Glutamatergic neuron (in vitro differentiated cells): ENCODE data around the gene ZNF775. TPM values are rescaled to one million over a fixed set of nuclear protein-coding genes. Genes with fewer than 3 reads are reported as not detected.

Experiments
- DNase-seq: peaks from one replicate; pipeline ENCODE4 v3.0.0; 2022
- H3K27ac Mint-ChIP-seq: one replicate; pipeline ENCODE4 v1.8.0; 2020; ENCODE audit warnings: mild to moderate bottlenecking, mixed read lengths, inconsistent platforms; ENCODE audit not compliant: unreplicated experiment
- H3K27me3 Mint-ChIP-seq: one replicate; pipeline ENCODE4 v1.8.0; 2020; ENCODE audit warnings: mild to moderate bottlenecking, moderate library complexity, mixed read lengths, inconsistent platforms; ENCODE audit not compliant: unreplicated experiment
- H3K36me3 Mint-ChIP-seq: one replicate; pipeline ENCODE4 v1.8.0; 2020; ENCODE audit warnings: mild to moderate bottlenecking, mixed read lengths, inconsistent platforms; ENCODE audit not compliant: unreplicated experiment
- H3K4me1 Mint-ChIP-seq: one replicate; pipeline ENCODE4 v1.8.0; 2020; ENCODE audit warnings: mild to moderate bottlenecking, low read depth, mixed read lengths, inconsistent platforms; ENCODE audit not compliant: unreplicated experiment
- H3K4me3 Mint-ChIP-seq: one replicate; pipeline ENCODE4 v1.8.0; 2020; ENCODE audit warnings: mild to moderate bottlenecking, mixed read lengths, inconsistent platforms; ENCODE audit not compliant: unreplicated experiment
- H3K9me3 Mint-ChIP-seq: one replicate; pipeline ENCODE4 v1.8.0; 2020; ENCODE audit warnings: mild to moderate bottlenecking, moderate library complexity, mixed read lengths, inconsistent platforms; ENCODE audit not compliant: unreplicated experiment
- CTCF ChIP-seq: fragments of 200-600 bp; sonication (generic); IDR thresholded peaks from one replicate; pipeline ENCODE4 v1.5.0; 2021; ENCODE audit not compliant: partially characterized antibody, unreplicated experiment
- total RNA-seq: library from RNA; stranded (reverse); fragmentation: NEBNext Ultra II Directional; extraction: Animal tissue kit (Norgen Biotek cat#: 25700); gene quantifications from one replicate; pipeline ENCODE4 v1.2.1, GENCODE V29; 2021; ENCODE audit not compliant: unreplicated experiment

ZNF775 gene
- total RNA-seq, 1 donor from 2014 or later = 20.5 TPM

GRCh38 chr7:150411606-150412005 is 32.5 kb downstream of the ZNF775 start:
- no peak overlapping the region for H3K4me3 Mint-ChIP-seq
- H3K4me1 Mint-ChIP-seq = peaks cover 31% of the 10 kb centered on the region
- peaks cover 15% of the 10 kb centered on the region for H3K9me3 Mint-ChIP-seq
- peaks cover 11% of the 10 kb centered on the region for H3K27me3 Mint-ChIP-seq
- DNase-seq = no peak
- H3K36me3 Mint-ChIP-seq = peaks cover 3% of the 10 kb centered on the region
- TF ChIP-seq CTCF = no peak
- peak overlapping the region; percentile 29 for H3K27ac Mint-ChIP-seq

DNA sequence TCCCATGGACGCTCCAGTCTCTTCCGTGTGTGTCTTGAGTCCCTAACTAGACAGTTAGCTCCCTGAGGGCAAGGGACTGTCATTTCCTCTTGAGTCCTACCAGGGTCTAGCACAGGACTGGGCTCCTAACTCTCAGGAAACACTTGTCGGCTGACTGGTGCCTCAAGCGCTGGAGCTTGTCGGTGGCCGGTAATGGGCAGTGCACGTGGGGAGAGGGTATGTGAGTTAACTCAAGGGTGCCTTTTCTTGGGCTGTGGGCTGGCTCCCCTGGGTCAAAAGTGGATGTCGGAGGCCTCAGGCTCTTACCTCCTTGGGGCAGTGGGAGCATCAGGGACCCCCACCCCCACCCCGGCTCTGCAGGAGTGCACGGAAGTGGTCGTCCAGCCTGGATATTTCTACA is 32.9 kb downstream of the ZNF775 start:
- H3K27me3 Mint-ChIP-seq = peaks cover 10% of the 10 kb centered on the region
- H3K27ac Mint-ChIP-seq = peak overlapping the region; percentile 29
- H3K9me3 Mint-ChIP-seq = peaks cover 13% of the 10 kb centered on the region
- no peak for TF ChIP-seq CTCF
- no peak for DNase-seq
- H3K4me1 Mint-ChIP-seq = peaks cover 28% of the 10 kb centered on the region
- peaks cover 3% of the 10 kb centered on the region for H3K36me3 Mint-ChIP-seq
- H3K4me3 Mint-ChIP-seq = no peak overlapping the region

- Mint-ChIP-seq H3K9me3 (peaks cover 11% of the 10 kb centered on the region), H3K4me1 (peaks cover 26% of the 10 kb centered on the region), H3K36me3 (no peaks in the 10 kb centered on the region), H3K4me3 (no peak overlapping the region), H3K27me3 (peaks cover 7% of the 10 kb centered on the region), H3K27ac (no peak overlapping the region)
- no peak for DNase-seq
- TF ChIP-seq CTCF = no peak
Measured at GRCh38 chr7:150412518-150413488, 33.7 kb downstream of the ZNF775 start.

DNA sequence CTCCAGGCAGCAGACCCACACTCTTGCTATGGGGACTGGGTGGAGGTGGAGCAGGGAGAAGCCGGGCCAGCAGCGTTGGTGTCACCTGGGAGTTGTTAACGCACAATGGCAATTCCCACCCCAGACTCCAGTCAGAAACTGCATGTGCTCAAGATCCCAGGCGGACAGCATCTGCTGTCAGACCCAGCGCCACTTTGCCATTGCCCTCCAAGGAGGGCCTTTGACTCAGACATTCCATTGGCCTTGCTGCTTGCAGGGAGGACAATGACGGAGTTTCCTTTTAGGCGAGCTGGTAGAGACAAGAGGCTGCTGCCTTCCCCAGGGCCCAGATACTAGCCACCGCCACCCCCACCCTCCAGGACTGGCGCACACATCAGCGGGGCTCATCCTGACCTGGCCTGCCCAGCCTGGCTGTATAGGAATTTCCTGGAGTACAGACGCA is 34.5 kb downstream of the ZNF775 start:
- Mint-ChIP-seq H3K36me3 (no peaks in the 10 kb centered on the region), H3K27me3 (peaks cover 7% of the 10 kb centered on the region), H3K27ac (no peak overlapping the region), H3K4me1 (peaks cover 26% of the 10 kb centered on the region), H3K9me3 (peaks cover 9% of the 10 kb centered on the region), H3K4me3 (no peak overlapping the region)
- no peak for DNase-seq
- TF ChIP-seq CTCF = no peak
